ENCODE measurements around the gene IYD.

IYD gene

GRCh38 chr6:150394053-150394898 is 25.5 kb downstream of the IYD start:
- FAIRE-seq, result no peak
- DNase-seq (ENCODE audit: insufficient read length, low spot score), result no peak

- DNase-seq (ENCODE audit: insufficient read length, low spot score) (no peak), FAIRE-seq (no peak)
Observed at GRCh38 chr6:150394899-150395295, 26.1 kb downstream of the IYD start.

GRCh38 chr6:150395388-150396009 is 26.7 kb downstream of the IYD start:
- no peak for FAIRE-seq

GRCh38 chr6:150403458-150404246 is 34.8 kb downstream of the IYD start:
- DNase-seq (ENCODE audit: insufficient read length, low spot score), result peak; percentile 60

More at GRCh38 chr6:150395388-150396009, 26.7 kb downstream of the IYD start:
- peak; percentile 40 for DNase-seq (ENCODE audit: insufficient read length, low spot score)

GRCh38 chr6:150406948-150407347 is 38.1 kb downstream of the IYD start:
- FAIRE-seq, result no peak

More at GRCh38 chr6:150403458-150404246, 34.8 kb downstream of the IYD start:
- no peak for FAIRE-seq

GRCh38 chr6:150408842-150409241 is 40.0 kb downstream of the IYD start:
- FAIRE-seq, result no peak
- DNase-seq (ENCODE audit: insufficient read length, low spot score), result no peak

More at GRCh38 chr6:150406948-150407347, 38.1 kb downstream of the IYD start:
- no peak for DNase-seq (ENCODE audit: insufficient read length, low spot score)

- no peak for FAIRE-seq
- DNase-seq (ENCODE audit: insufficient read length, low spot score), result no peak
Observed at GRCh38 chr6:150409576-150410066, 40.8 kb downstream of the IYD start.

- no peak for DNase-seq (ENCODE audit: insufficient read length, low spot score)
- no peak for FAIRE-seq
Observed at GRCh38 chr6:150410399-150410798, 41.6 kb downstream of the IYD start.

- peak; percentile 20 for DNase-seq (ENCODE audit: insufficient read length, low spot score)
- no peak for FAIRE-seq
Observed at GRCh38 chr6:150410906-150411305, 42.1 kb downstream of the IYD start.

- FAIRE-seq (no peak), DNase-seq (ENCODE audit: insufficient read length, low spot score) (no peak)
Observed at GRCh38 chr6:150412221-150412620, 43.4 kb downstream of the IYD start.

GRCh38 chr6:150413198-150413597 is 44.4 kb downstream of the IYD start:
- no peak for DNase-seq (ENCODE audit: insufficient read length, low spot score)
- no peak for FAIRE-seq

- no peak for FAIRE-seq
- DNase-seq (ENCODE audit: insufficient read length, low spot score), result no peak
Observed at GRCh38 chr6:150413781-150414281, 45.0 kb downstream of the IYD start.

- no peak for DNase-seq (ENCODE audit: insufficient read length, low spot score)
- FAIRE-seq, result no peak
Observed at GRCh38 chr6:150416128-150416527, 47.3 kb downstream of the IYD start.

GRCh38 chr6:150417250-150417649 is 48.4 kb downstream of the IYD start:
- DNase-seq (ENCODE audit: insufficient read length, low spot score) (no peak), FAIRE-seq (no peak)

GRCh38 chr6:150417899-150418826 is 49.4 kb downstream of the IYD start:
- FAIRE-seq, result no peak
- peak; percentile 60 for DNase-seq (ENCODE audit: insufficient read length, low spot score)

GRCh38 chr6:150418827-150419594 is 50.2 kb downstream of the IYD start:
- FAIRE-seq (no peak), DNase-seq (ENCODE audit: insufficient read length, low spot score) (peak; percentile 61)

GRCh38 chr6:150420428-150420827 is 51.6 kb downstream of the IYD start:
- FAIRE-seq (no peak), DNase-seq (ENCODE audit: insufficient read length, low spot score) (no peak)

GRCh38 chr6:150420926-150421325 is 52.1 kb downstream of the IYD start:
- FAIRE-seq, result no peak
- DNase-seq (ENCODE audit: insufficient read length, low spot score), result no peak

- DNase-seq (ENCODE audit: insufficient read length, low spot score) (no peak), FAIRE-seq (no peak)
Observed at GRCh38 chr6:150425508-150425907, 56.7 kb downstream of the IYD start.

All from HTR-8/SVneo (cell line).